GM23248 (cell line): ENCODE results near the gene VKORC1L1. TPM values are rescaled to one million over a fixed set of nuclear protein-coding genes. Genes with fewer than 3 reads are reported as not detected.
A peak's percentile ranks its signal among the peaks of the same experiment; 100 is the strongest.

ENCODE experiments used
- DNase-seq: peaks from one replicate; pipeline ENCODE4 v3.0.0-alpha.2; 2015
- H2AFZ ChIP-seq: fragments of 200-600 bp; sonication (generic); 2 replicates; pipeline ENCODE4 v1.6.1; 2016; ENCODE audit warnings: antibody characterized with exemption
- H3F3A ChIP-seq: fragments of 200-600 bp; sonication (generic); 2 replicates; pipeline ENCODE4 v1.6.1; 2016; ENCODE audit warnings: mild to moderate bottlenecking, antibody characterized with exemption, mixed run types; ENCODE audit not compliant: insufficient read depth
- H3K27ac ChIP-seq: fragments of 200-600 bp; sonication (generic); 2 replicates; pipeline ENCODE4 v1.5.1; 2016; ENCODE audit warnings: mild to moderate bottlenecking
- H3K27me3 ChIP-seq: fragments of 200-600 bp; sonication (generic); replicated peaks from 2 replicates; pipeline ENCODE4 v1.6.1; 2016; ENCODE audit warnings: mild to moderate bottlenecking; ENCODE audit not compliant: insufficient read depth
- H3K36me3 ChIP-seq: fragments of 200-600 bp; sonication (generic); 2 replicates; pipeline ENCODE4 v1.6.1; 2016; ENCODE audit warnings: low read depth, mild to moderate bottlenecking
- H3K4me1 ChIP-seq: fragments of 200-600 bp; sonication (generic); 2 replicates; pipeline ENCODE4 v1.6.1; 2016; ENCODE audit warnings: mild to moderate bottlenecking; ENCODE audit not compliant: insufficient read depth
- H3K4me2 ChIP-seq: fragments of 200-600 bp; sonication (generic); one replicate; pipeline ENCODE4 v1.6.1; 2016; ENCODE audit warnings: mild to moderate bottlenecking; ENCODE audit not compliant: unreplicated experiment
- H3K4me3 ChIP-seq: fragments of 200-600 bp; sonication (generic); 2 replicates; pipeline ENCODE4 v1.5.1; 2016; ENCODE audit warnings: mild to moderate bottlenecking
- H3K79me2 ChIP-seq: fragments of 200-600 bp; sonication (generic); 2 replicates; pipeline ENCODE4 v1.6.1; 2016; ENCODE audit warnings: mild to moderate bottlenecking; ENCODE audit not compliant: insufficient read depth
- H3K9ac ChIP-seq: fragments of 200-600 bp; sonication (generic); 2 replicates; pipeline ENCODE4 v1.6.1; 2016; ENCODE audit warnings: mild to moderate bottlenecking
- H3K9me2 ChIP-seq: fragments of 200-600 bp; sonication (generic); 2 replicates; pipeline ENCODE4 v1.6.1; 2016; ENCODE audit warnings: mixed run types, mild to moderate bottlenecking, moderate library complexity; ENCODE audit not compliant: insufficient read depth
- H3K9me3 ChIP-seq: fragments of 200-600 bp; sonication (generic); one replicate; pipeline ENCODE4 v1.6.1; 2017; ENCODE audit warnings: low read depth
- H4K20me1 ChIP-seq: fragments of 200-600 bp; sonication (generic); 2 replicates; pipeline ENCODE4 v1.6.0; 2016; ENCODE audit not compliant: insufficient read depth
- EZH2 ChIP-seq: fragments of 200-600 bp; sonication (generic); IDR thresholded peaks from 2 replicates; pipeline ENCODE4 v1.6.1; 2018; ENCODE audit warnings: antibody characterized with exemption, mild to moderate bottlenecking; ENCODE audit not compliant: insufficient read depth, poor library complexity, severe bottlenecking
- EZH2phosphoT487 ChIP-seq: fragments of 200-600 bp; sonication (generic); IDR thresholded peaks from 2 replicates; pipeline ENCODE4 v1.6.1; 2018; ENCODE audit warnings: antibody characterized with exemption, moderate library complexity, mild to moderate bottlenecking, low read depth; ENCODE audit not compliant: insufficient read depth
- WGBS, 2 experiments: methylation state at CpG; one replicate each; pipeline ENCODE4 v1.1.6; 2015 to 2017; ENCODE audit warnings: low lambda C conversion rate in 2 of 2, low coverage in 1 of 2; ENCODE audit errors: missing lambda C conversion rate in 2 of 2; 5-methylcytosine and 5-hydroxymethylcytosine counted together
- in situ Hi-C: fragments of 300-500 bp; cut with MboI; formaldehyde crosslinking; loops from 2 replicates; pipeline ENCODE4 v1.15.0; 2020
- polyA plus RNA-seq: library from polyadenylated mRNA; unstranded; fragments of >200 nt; fragmentation: Nextera tagmentation; extraction: Ambion mirVana; gene quantifications from 2 replicates; pipeline ENCODE4 v1.2.1, GENCODE V29; 2016
- total RNA-seq: library from RNA; depleted of rRNA; stranded (reverse); fragments of >200 nt; shearing (Covaris generic); gene quantifications from 2 replicates; pipeline ENCODE4 v1.2.3, GENCODE V29; 2014

The VKORC1L1 gene
- total and polyA plus RNA-seq, 2 experiments from 2014 or later = 20.0 to 22.0 TPM

DNA sequence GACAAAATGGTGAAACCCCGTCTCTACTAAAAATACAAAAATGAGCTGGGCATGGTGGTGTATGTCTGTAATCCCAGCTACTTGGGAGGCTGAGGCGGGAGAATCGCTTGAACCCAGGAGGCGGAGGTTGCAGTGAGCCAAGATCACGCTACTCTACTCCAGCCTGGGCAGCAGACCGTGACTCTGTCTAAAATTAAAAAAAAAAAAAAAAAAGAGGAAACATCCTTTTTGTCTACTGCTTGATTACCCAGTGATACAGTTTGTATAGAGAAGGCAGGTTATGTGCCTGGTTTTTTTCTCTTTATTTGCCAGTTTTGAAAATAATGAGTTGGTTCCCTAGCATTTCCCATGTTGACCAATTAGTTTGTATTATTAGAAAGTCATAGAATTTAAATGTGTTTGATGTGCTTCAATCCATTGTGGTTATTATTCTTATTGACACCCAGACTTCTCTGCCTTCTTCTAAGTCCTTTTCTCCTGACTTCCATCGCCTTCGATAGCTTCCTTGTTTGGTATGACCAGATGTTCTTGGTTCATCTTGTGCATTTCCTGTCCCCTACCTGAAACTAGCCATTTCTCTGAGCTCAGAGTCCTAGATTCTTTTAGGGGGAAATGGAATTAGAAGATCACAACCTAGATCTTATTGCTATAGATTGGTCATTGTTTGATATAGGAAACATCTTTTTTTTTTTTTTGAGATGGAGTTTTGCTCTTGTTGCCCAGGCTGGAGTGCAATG, 43.2 kb downstream of the VKORC1L1 start:
- Histone ChIP-seq H4K20me1 (no peaks in the 10 kb centered on the region), H3K79me2 (peaks cover 91% of the 10 kb centered on the region), H3K9me3 (no peaks in the 10 kb centered on the region), H3F3A (no peaks in the 10 kb centered on the region), H3K27me3 (no peaks in the 10 kb centered on the region), H3K4me2 (no peak overlapping the region), H2AFZ (no peak overlapping the region), H3K9me2 (no peaks in the 10 kb centered on the region), H3K36me3 (no peaks in the 10 kb centered on the region), H3K4me1 (no peaks in the 10 kb centered on the region), H3K4me3 (no peak overlapping the region), H3K9ac (no peak overlapping the region), H3K27ac (no peak overlapping the region)
- 94 to 97% methylated on average over 8 of the region's 8 CpGs for WGBS, 2 experiments
- TF ChIP-seq EZH2phosphoT487 = no peak
- TF ChIP-seq EZH2 = no peak
- DNase-seq = no peak
- in situ Hi-C loops = no loop called here

GRCh38 chr7:65923316-65923715, 50.4 kb downstream of the VKORC1L1 start:
- Histone ChIP-seq H3K36me3 (no peaks in the 10 kb centered on the region), H3K4me1 (no peaks in the 10 kb centered on the region), H3K79me2 (peaks cover 92% of the 10 kb centered on the region), H3K9ac (no peak overlapping the region), H2AFZ (no peak overlapping the region), H3F3A (no peaks in the 10 kb centered on the region), H3K4me2 (no peak overlapping the region), H3K9me2 (no peaks in the 10 kb centered on the region), H3K27ac (no peak overlapping the region), H3K27me3 (no peaks in the 10 kb centered on the region), H3K9me3 (no peaks in the 10 kb centered on the region), H4K20me1 (no peaks in the 10 kb centered on the region), H3K4me3 (no peak overlapping the region)
- DNase-seq = no peak
- TF ChIP-seq EZH2 = no peak
- TF ChIP-seq EZH2phosphoT487 = no peak
- in situ Hi-C loops = no loop called here
- 87 to 90% methylated on average over 4 of the region's 4 CpGs for WGBS, 2 experiments

- no peaks in the 10 kb centered on the region for H3K9me2 ChIP-seq
- TF ChIP-seq EZH2 (no peak), EZH2phosphoT487 (no peak)
- WGBS, 2 experiments = 87 to 90% methylated on average over 4 of the region's 4 CpGs
- no peaks in the 10 kb centered on the region for H3K27me3 ChIP-seq
- H2AFZ ChIP-seq = no peak overlapping the region
- H3F3A ChIP-seq = no peaks in the 10 kb centered on the region
- no peak overlapping the region for H3K4me2 ChIP-seq
- H3K9me3 ChIP-seq = no peaks in the 10 kb centered on the region
- in situ Hi-C loops = no loop called here
- H3K36me3 ChIP-seq = no peaks in the 10 kb centered on the region
- H3K4me3 ChIP-seq = no peak overlapping the region
- H3K4me1 ChIP-seq = no peaks in the 10 kb centered on the region
- no peaks in the 10 kb centered on the region for H4K20me1 ChIP-seq
- no peak overlapping the region for H3K9ac ChIP-seq
- peak; percentile 1 for DNase-seq
- H3K79me2 ChIP-seq = peaks cover 93% of the 10 kb centered on the region
- H3K27ac ChIP-seq = no peak overlapping the region
Observed at GRCh38 chr7:65924193-65924592, 51.3 kb downstream of the VKORC1L1 start.

GRCh38 chr7:65925040-65925439, 52.2 kb downstream of the VKORC1L1 start:
- no peak for DNase-seq

DNA sequence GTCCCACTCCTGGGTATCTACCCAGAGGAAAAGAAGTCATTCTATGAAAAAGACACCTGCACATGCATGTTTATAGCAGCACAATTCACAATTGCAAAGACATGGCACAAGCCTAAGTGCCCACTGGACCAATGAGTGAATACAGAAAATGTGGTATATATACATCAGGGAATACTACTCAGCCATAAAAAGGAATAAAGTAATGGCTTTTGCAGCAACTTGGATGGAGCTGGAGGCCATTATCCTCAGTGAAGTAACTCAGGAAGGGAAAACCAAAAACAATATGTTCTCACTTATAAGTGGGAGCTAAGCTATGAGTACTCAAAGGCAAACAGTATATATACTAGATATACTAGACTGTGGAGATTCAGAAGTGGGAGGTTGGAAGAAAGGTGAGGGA, 53.7 kb downstream of the VKORC1L1 start:
- no peaks in the 10 kb centered on the region for H3F3A ChIP-seq
- no peaks in the 10 kb centered on the region for H3K27me3 ChIP-seq
- no peaks in the 10 kb centered on the region for H3K4me1 ChIP-seq
- TF ChIP-seq EZH2 = no peak
- TF ChIP-seq EZH2phosphoT487 = no peak
- no peak overlapping the region for H3K9ac ChIP-seq
- in situ Hi-C loops = no loop called here
- DNase-seq = no peak
- no peaks in the 10 kb centered on the region for H3K9me3 ChIP-seq
- H3K36me3 ChIP-seq = no peaks in the 10 kb centered on the region
- H2AFZ ChIP-seq = no peak overlapping the region
- H3K79me2 ChIP-seq = peaks cover 92% of the 10 kb centered on the region
- H3K4me2 ChIP-seq = no peak overlapping the region
- H3K9me2 ChIP-seq = no peaks in the 10 kb centered on the region
- H3K27ac ChIP-seq = no peak overlapping the region
- H3K4me3 ChIP-seq = no peak overlapping the region
- 0 out of 2 replicates have a peak, but pooled peaks cover 6% of the 10 kb centered on the region for H4K20me1 ChIP-seq

More at GRCh38 chr7:65925040-65925439, 52.2 kb downstream of the VKORC1L1 start:
- no peaks in the 10 kb centered on the region for H3K36me3 ChIP-seq
- TF ChIP-seq EZH2 = no peak
- no peak for TF ChIP-seq EZH2phosphoT487
- no peaks in the 10 kb centered on the region for H3K9me3 ChIP-seq
- H3K4me3 ChIP-seq = no peak overlapping the region
- H3K9me2 ChIP-seq = no peaks in the 10 kb centered on the region
- 0 out of 2 replicates have a peak, but pooled peaks cover under 1% of the 10 kb centered on the region for H4K20me1 ChIP-seq
- no peak overlapping the region for H3K27ac ChIP-seq
- H3K79me2 ChIP-seq = peaks cover 92% of the 10 kb centered on the region
- H3K4me1 ChIP-seq = no peaks in the 10 kb centered on the region
- WGBS, 2 experiments = 97 to 99% methylated on average over 3 of the region's 3 CpGs
- H3K27me3 ChIP-seq = no peaks in the 10 kb centered on the region
- H3K9ac ChIP-seq = no peak overlapping the region
- no peak overlapping the region for H3K4me2 ChIP-seq
- in situ Hi-C loops = no loop called here
- no peak overlapping the region for H2AFZ ChIP-seq
- H3F3A ChIP-seq = no peaks in the 10 kb centered on the region
